Stimulated activated memory B cell treated with anti-CD40 and anti-IgM and Interleukin-4, amounts not matched to agents 10 μg/mL and 1 μg/mL and 100 μg/mL, for 72 hours (primary cell): ENCODE measurements around the gene LAMB4.
A peak's percentile ranks its signal among the peaks of the same experiment; 100 is the strongest.

Source experiments
- ATAC-seq: fragments of 150-1000 bp; cut with Tn5 transposase; 2 replicates; pipeline ENCODE4 v1.10.0; 2021
- H3K27ac Mint-ChIP-seq: one replicate; pipeline ENCODE4 v1.8.0; 2022; ENCODE audit warnings: mild to moderate bottlenecking, mixed read lengths
- H3K27me3 Mint-ChIP-seq: one replicate; pipeline ENCODE4 v1.8.0; 2022; ENCODE audit warnings: mixed read lengths
- H3K36me3 Mint-ChIP-seq: one replicate; pipeline ENCODE4 v1.8.0; 2022; ENCODE audit warnings: mixed read lengths
- H3K4me1 Mint-ChIP-seq: one replicate; pipeline ENCODE4 v1.8.0; 2022; ENCODE audit warnings: mixed read lengths
- H3K4me3 Mint-ChIP-seq: one replicate; pipeline ENCODE4 v1.8.0; 2022; ENCODE audit warnings: mild to moderate bottlenecking, moderate library complexity, mixed read lengths
- H3K9me3 Mint-ChIP-seq: one replicate; pipeline ENCODE4 v1.8.0; 2022; ENCODE audit warnings: mixed read lengths

The LAMB4 gene

GRCh38 chr7:108063520-108063933, 66.6 kb downstream of the LAMB4 start:
- Mint-ChIP-seq H3K4me1 (peaks cover 5% of the 10 kb centered on the region), H3K27ac (no peak overlapping the region), H3K36me3 (no peaks in the 10 kb centered on the region), H3K27me3 (peaks cover 23% of the 10 kb centered on the region), H3K9me3 (peaks cover 2% of the 10 kb centered on the region), H3K4me3 (no peak overlapping the region)
- peak; percentile 54 for ATAC-seq

- Mint-ChIP-seq H3K36me3 (no peaks in the 10 kb centered on the region), H3K27me3 (peaks cover 23% of the 10 kb centered on the region), H3K4me3 (no peak overlapping the region), H3K27ac (no peak overlapping the region), H3K4me1 (peaks cover 5% of the 10 kb centered on the region), H3K9me3 (peaks cover 2% of the 10 kb centered on the region)
- ATAC-seq = no peak
Measured at GRCh38 chr7:108062250-108063014, 67.7 kb downstream of the LAMB4 start.

- no peak overlapping the region for H3K4me3 Mint-ChIP-seq
- peaks cover 5% of the 10 kb centered on the region for H3K4me1 Mint-ChIP-seq
- no peak overlapping the region for H3K27ac Mint-ChIP-seq
- H3K27me3 Mint-ChIP-seq = peaks cover 37% of the 10 kb centered on the region
- peaks cover 2% of the 10 kb centered on the region for H3K9me3 Mint-ChIP-seq
- ATAC-seq = no peak
- no peaks in the 10 kb centered on the region for H3K36me3 Mint-ChIP-seq
Measured at GRCh38 chr7:108059526-108059925, 70.6 kb downstream of the LAMB4 start.

GRCh38 chr7:108057951-108058481, 72.1 kb downstream of the LAMB4 start:
- H3K4me3 Mint-ChIP-seq = no peak overlapping the region
- no peaks in the 10 kb centered on the region for H3K4me1 Mint-ChIP-seq
- H3K27ac Mint-ChIP-seq = no peak overlapping the region
- no peak for ATAC-seq
- peaks cover 37% of the 10 kb centered on the region for H3K27me3 Mint-ChIP-seq
- peaks cover 2% of the 10 kb centered on the region for H3K9me3 Mint-ChIP-seq
- no peaks in the 10 kb centered on the region for H3K36me3 Mint-ChIP-seq

- Mint-ChIP-seq H3K9me3 (peaks cover 2% of the 10 kb centered on the region), H3K4me3 (no peak overlapping the region), H3K27me3 (peaks cover 32% of the 10 kb centered on the region), H3K4me1 (no peaks in the 10 kb centered on the region), H3K27ac (no peak overlapping the region), H3K36me3 (no peaks in the 10 kb centered on the region)
- ATAC-seq = no peak
Measured at GRCh38 chr7:108055611-108056021, 74.5 kb downstream of the LAMB4 start.

GRCh38 chr7:108054537-108054936, 75.6 kb downstream of the LAMB4 start:
- Mint-ChIP-seq H3K27ac (no peak overlapping the region), H3K4me1 (no peaks in the 10 kb centered on the region), H3K9me3 (peaks cover 2% of the 10 kb centered on the region), H3K36me3 (no peaks in the 10 kb centered on the region), H3K27me3 (peaks cover 22% of the 10 kb centered on the region), H3K4me3 (no peak overlapping the region)
- ATAC-seq = no peak

GRCh38 chr7:108053250-108053649, 76.9 kb downstream of the LAMB4 start:
- no peaks in the 10 kb centered on the region for H3K9me3 Mint-ChIP-seq
- H3K27ac Mint-ChIP-seq = no peak overlapping the region
- H3K4me3 Mint-ChIP-seq = no peak overlapping the region
- H3K4me1 Mint-ChIP-seq = no peaks in the 10 kb centered on the region
- no peaks in the 10 kb centered on the region for H3K36me3 Mint-ChIP-seq
- H3K27me3 Mint-ChIP-seq = peaks cover 14% of the 10 kb centered on the region
- no peak for ATAC-seq

GRCh38 chr7:108051454-108051853, 78.7 kb downstream of the LAMB4 start:
- ATAC-seq = no peak
- no peaks in the 10 kb centered on the region for H3K9me3 Mint-ChIP-seq
- no peak overlapping the region for H3K4me3 Mint-ChIP-seq
- H3K27ac Mint-ChIP-seq = no peak overlapping the region
- H3K4me1 Mint-ChIP-seq = peaks cover 7% of the 10 kb centered on the region
- H3K36me3 Mint-ChIP-seq = no peaks in the 10 kb centered on the region
- peaks cover 10% of the 10 kb centered on the region for H3K27me3 Mint-ChIP-seq

- H3K9me3 Mint-ChIP-seq = no peaks in the 10 kb centered on the region
- H3K27me3 Mint-ChIP-seq = no peaks in the 10 kb centered on the region
- H3K4me3 Mint-ChIP-seq = no peak overlapping the region
- ATAC-seq = peak; percentile 81
- H3K4me1 Mint-ChIP-seq = peaks cover 7% of the 10 kb centered on the region
- H3K36me3 Mint-ChIP-seq = no peaks in the 10 kb centered on the region
- H3K27ac Mint-ChIP-seq = no peak overlapping the region
Measured at GRCh38 chr7:108049962-108050361, 80.2 kb downstream of the LAMB4 start.

GRCh38 chr7:108048422-108048821, 81.7 kb downstream of the LAMB4 start:
- Mint-ChIP-seq H3K27me3 (no peaks in the 10 kb centered on the region), H3K9me3 (no peaks in the 10 kb centered on the region), H3K36me3 (no peaks in the 10 kb centered on the region), H3K4me1 (peaks cover 7% of the 10 kb centered on the region), H3K4me3 (no peak overlapping the region), H3K27ac (no peak overlapping the region)
- no peak for ATAC-seq

- Mint-ChIP-seq H3K9me3 (no peaks in the 10 kb centered on the region), H3K4me1 (peaks cover 7% of the 10 kb centered on the region), H3K27me3 (no peaks in the 10 kb centered on the region), H3K27ac (no peak overlapping the region), H3K36me3 (no peaks in the 10 kb centered on the region), H3K4me3 (no peak overlapping the region)
- no peak for ATAC-seq
Measured at GRCh38 chr7:108046952-108047506, 83.1 kb downstream of the LAMB4 start.

- Mint-ChIP-seq H3K36me3 (no peaks in the 10 kb centered on the region), H3K4me1 (peaks cover 10% of the 10 kb centered on the region), H3K4me3 (no peak overlapping the region), H3K9me3 (no peaks in the 10 kb centered on the region), H3K27ac (no peak overlapping the region), H3K27me3 (peaks cover under 1% of the 10 kb centered on the region)
- no peak for ATAC-seq
Measured at GRCh38 chr7:108045669-108046068, 84.5 kb downstream of the LAMB4 start.

- Mint-ChIP-seq H3K4me3 (no peak overlapping the region), H3K27me3 (peaks cover 6% of the 10 kb centered on the region), H3K27ac (no peak overlapping the region), H3K4me1 (peaks cover 12% of the 10 kb centered on the region), H3K36me3 (no peaks in the 10 kb centered on the region), H3K9me3 (no peaks in the 10 kb centered on the region)
- ATAC-seq = no peak
Measured at GRCh38 chr7:108045154-108045553, 85.0 kb downstream of the LAMB4 start.

- Mint-ChIP-seq H3K4me3 (no peak overlapping the region), H3K9me3 (no peaks in the 10 kb centered on the region), H3K4me1 (peaks cover 12% of the 10 kb centered on the region), H3K27me3 (peaks cover 12% of the 10 kb centered on the region), H3K36me3 (no peaks in the 10 kb centered on the region), H3K27ac (no peak overlapping the region)
- ATAC-seq = no peak
Measured at GRCh38 chr7:108044345-108044744, 85.8 kb downstream of the LAMB4 start.

- H3K9me3 Mint-ChIP-seq = no peaks in the 10 kb centered on the region
- no peak for ATAC-seq
- H3K4me3 Mint-ChIP-seq = no peak overlapping the region
- H3K36me3 Mint-ChIP-seq = no peaks in the 10 kb centered on the region
- H3K27me3 Mint-ChIP-seq = peaks cover 20% of the 10 kb centered on the region
- H3K27ac Mint-ChIP-seq = no peak overlapping the region
- peaks cover 5% of the 10 kb centered on the region for H3K4me1 Mint-ChIP-seq
Measured at GRCh38 chr7:108038986-108039385, 91.2 kb downstream of the LAMB4 start.

GRCh38 chr7:108037741-108038140, 92.4 kb downstream of the LAMB4 start:
- Mint-ChIP-seq H3K27ac (no peak overlapping the region), H3K36me3 (no peaks in the 10 kb centered on the region), H3K27me3 (peaks cover 20% of the 10 kb centered on the region), H3K9me3 (no peaks in the 10 kb centered on the region), H3K4me3 (no peak overlapping the region), H3K4me1 (peaks cover 12% of the 10 kb centered on the region)
- no peak for ATAC-seq
